Colonic mucosa (tissue), 4 donors: ENCODE results near the gene COPZ1. TPM values are rescaled to one million over a fixed set of nuclear protein-coding genes. Genes with fewer than 3 reads are reported as not detected.
A peak's percentile ranks its signal among the peaks of the same experiment; 100 is the strongest.

Experiments
- DNase-seq: peaks from one replicate; pipeline ENCODE4 v3.0.0-alpha.2; 2020
- H3K27ac ChIP-seq: fragments of 200-600 bp; one replicate; pipeline ENCODE4 v1.8.0; 2021
- H3K27me3 ChIP-seq: fragments of 200-600 bp; one replicate; pipeline ENCODE4 v1.8.0; 2021
- H3K36me3 ChIP-seq: fragments of 200-600 bp; one replicate; pipeline ENCODE4 v1.8.0; 2021
- H3K4me1 ChIP-seq: fragments of 200-600 bp; one replicate; pipeline ENCODE4 v1.8.0; 2021; ENCODE audit warnings: mild to moderate bottlenecking
- H3K4me3 ChIP-seq: fragments of 200-600 bp; one replicate; pipeline ENCODE4 v1.8.0; 2021
- H3K9ac ChIP-seq, 2 donors: one replicate each; pipeline ENCODE4 v1.7.0; 2013; ENCODE audit warnings: control low read depth in 2 of 2, low read depth in 2 of 2, low read length in 2 of 2
- H3K9me3 ChIP-seq: fragments of 200-600 bp; one replicate; pipeline ENCODE4 v1.8.0; 2021
- CTCF ChIP-seq: fragments of 200-600 bp; IDR thresholded peaks from one replicate; pipeline ENCODE4 v1.8.0; 2022; ENCODE audit warnings: antibody characterized with exemption, mild to moderate bottlenecking
- intact Hi-C: fragments of 100-400 bp; cut with DNase I; formaldehyde crosslinking; loops from one replicate; pipeline ENCODE4 v1.14.1; 2022
- total RNA-seq, 2 donors: library from RNA; stranded (reverse); fragmentation: NEBNext Ultra II Directional in 1 of 2; extraction: Animal tissue kit (Norgen Biotek cat#: 25700) in 1 of 2; gene quantifications; one replicate each; pipeline ENCODE4 v1.2.1, GENCODE V29; 2021
- donor health status: healthy.
- donor health status: DM: no; HTN: no; CAD: no.
- donor health status: DM: no; HTN: no; CAD: no.

COPZ1 gene
- total RNA-seq, 2 donors from 2014 or later = 164 to 173 TPM

GRCh38 chr12:54286042-54287030, 38.6 kb upstream of the COPZ1 start:
- no peaks in the 10 kb centered on the region for H3K27me3 ChIP-seq
- peak overlapping the region in 1 of 2 donors; percentile 63 for H3K9ac ChIP-seq
- intact Hi-C loops = no loop called here
- H3K27ac ChIP-seq = peak overlapping the region; percentile 62
- no peak overlapping the region for H3K4me3 ChIP-seq
- H3K9me3 ChIP-seq = no peaks in the 10 kb centered on the region
- H3K4me1 ChIP-seq = peaks cover 38% of the 10 kb centered on the region
- no peak for TF ChIP-seq CTCF
- no peak for DNase-seq
- peaks cover 12% of the 10 kb centered on the region for H3K36me3 ChIP-seq

- Histone ChIP-seq H3K4me3 (no peak overlapping the region), H3K27me3 (no peaks in the 10 kb centered on the region), H3K36me3 (peaks cover 12% of the 10 kb centered on the region), H3K9me3 (no peaks in the 10 kb centered on the region), H3K4me1 (peaks cover 34% of the 10 kb centered on the region), H3K9ac (peak overlapping the region in 1 of 2 donors; percentile 63), H3K27ac (peak overlapping the region; percentile 62)
- intact Hi-C loops = no loop called here
- no peak for DNase-seq
- TF ChIP-seq CTCF = no peak
Observed at GRCh38 chr12:54287261-54288157, 37.4 kb upstream of the COPZ1 start.

GRCh38 chr12:54292083-54292930, 32.6 kb upstream of the COPZ1 start:
- no peaks in the 10 kb centered on the region for H3K27me3 ChIP-seq
- no peak overlapping the region for H3K27ac ChIP-seq
- no peaks in the 10 kb centered on the region for H3K4me1 ChIP-seq
- H3K9ac ChIP-seq = no peak overlapping the region
- no peak for TF ChIP-seq CTCF
- H3K36me3 ChIP-seq = no peaks in the 10 kb centered on the region
- no peak overlapping the region for H3K4me3 ChIP-seq
- intact Hi-C loops = loop anchor here (5.0 kb wide), 2 partner anchors 35 to 70 kb away; partner anchors contain the start of genes COPZ1 and GPR84
- no peaks in the 10 kb centered on the region for H3K9me3 ChIP-seq
- DNase-seq = no peak

GRCh38 chr12:54292931-54293241, 32.0 kb upstream of the COPZ1 start:
- no peak overlapping the region for H3K4me3 ChIP-seq
- no peak overlapping the region for H3K9ac ChIP-seq
- H3K4me1 ChIP-seq = no peaks in the 10 kb centered on the region
- no peaks in the 10 kb centered on the region for H3K36me3 ChIP-seq
- intact Hi-C loops = loop anchor here (5.0 kb wide), 2 partner anchors 34 to 69 kb away; partner anchors contain the start of genes COPZ1 and GPR84
- TF ChIP-seq CTCF = no peak
- H3K27me3 ChIP-seq = no peaks in the 10 kb centered on the region
- no peak for DNase-seq
- no peak overlapping the region for H3K27ac ChIP-seq
- no peaks in the 10 kb centered on the region for H3K9me3 ChIP-seq
